ENCODE results near the gene SEC31A.

DNA sequence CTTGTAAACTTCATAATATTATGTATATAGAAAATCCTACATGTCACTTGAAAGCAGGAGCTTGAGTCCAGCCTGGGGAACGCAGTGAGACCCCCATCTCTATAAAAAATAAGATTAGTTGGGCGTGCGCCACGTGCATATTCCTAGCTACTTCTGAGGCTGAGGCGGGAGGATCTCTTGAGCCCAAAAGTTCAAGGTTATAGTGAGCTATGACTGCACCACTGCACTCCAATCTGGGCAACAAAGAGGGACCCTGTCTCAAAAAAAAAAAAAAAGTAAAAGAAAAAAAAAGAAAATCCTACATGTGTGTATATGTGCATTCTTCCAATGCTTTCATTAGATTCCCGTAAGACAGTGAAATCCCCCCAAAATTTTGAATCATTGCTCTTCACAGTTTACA lies 1.7 kb downstream of the SEC31A start:
- no peak for TF ChIP-seq CTCF (IDR thresholded peaks at IDR 0.05; ENCODE audit: insufficient read depth, low read length)
- TF ChIP-seq POLR2AphosphoS5 (IDR thresholded peaks at IDR 0.05; ENCODE audit: low read depth), result no peak
- TF ChIP-seq, protein P1, sequence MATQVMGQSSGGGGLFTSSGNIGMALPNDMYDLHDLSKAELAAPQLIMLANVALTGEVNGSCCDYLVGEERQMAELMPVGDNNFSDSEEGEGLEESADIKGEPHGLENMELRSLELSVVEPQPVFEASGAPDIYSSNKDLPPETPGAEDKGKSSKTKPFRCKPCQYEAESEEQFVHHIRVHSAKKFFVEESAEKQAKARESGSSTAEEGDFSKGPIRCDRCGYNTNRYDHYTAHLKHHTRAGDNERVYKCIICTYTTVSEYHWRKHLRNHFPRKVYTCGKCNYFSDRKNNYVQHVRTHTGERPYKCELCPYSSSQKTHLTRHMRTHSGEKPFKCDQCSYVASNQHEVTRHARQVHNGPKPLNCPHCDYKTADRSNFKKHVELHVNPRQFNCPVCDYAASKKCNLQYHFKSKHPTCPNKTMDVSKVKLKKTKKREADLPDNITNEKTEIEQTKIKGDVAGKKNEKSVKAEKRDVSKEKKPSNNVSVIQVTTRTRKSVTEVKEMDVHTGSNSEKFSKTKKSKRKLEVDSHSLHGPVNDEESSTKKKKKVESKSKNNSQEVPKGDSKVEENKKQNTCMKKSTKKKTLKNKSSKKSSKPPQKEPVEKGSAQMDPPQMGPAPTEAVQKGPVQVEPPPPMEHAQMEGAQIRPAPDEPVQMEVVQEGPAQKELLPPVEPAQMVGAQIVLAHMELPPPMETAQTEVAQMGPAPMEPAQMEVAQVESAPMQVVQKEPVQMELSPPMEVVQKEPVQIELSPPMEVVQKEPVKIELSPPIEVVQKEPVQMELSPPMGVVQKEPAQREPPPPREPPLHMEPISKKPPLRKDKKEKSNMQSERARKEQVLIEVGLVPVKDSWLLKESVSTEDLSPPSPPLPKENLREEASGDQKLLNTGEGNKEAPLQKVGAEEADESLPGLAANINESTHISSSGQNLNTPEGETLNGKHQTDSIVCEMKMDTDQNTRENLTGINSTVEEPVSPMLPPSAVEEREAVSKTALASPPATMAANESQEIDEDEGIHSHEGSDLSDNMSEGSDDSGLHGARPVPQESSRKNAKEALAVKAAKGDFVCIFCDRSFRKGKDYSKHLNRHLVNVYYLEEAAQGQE (IDR thresholded peaks at IDR 0.05; ENCODE audit: insufficient replicate concordance, low read depth), result no peak
- TF ChIP-seq GABPA (IDR thresholded peaks at IDR 0.05; ENCODE audit: low read depth), result no peak
- no peak for TF ChIP-seq SPI1 (IDR thresholded peaks at IDR 0.05; ENCODE audit: borderline replicate concordance, low read depth)

Data from HL-60 (cell line).